Measurements from ENCODE around the gene CPED1. TPM values are rescaled to one million over a fixed set of nuclear protein-coding genes. Genes with fewer than 3 reads are reported as not detected.

Gene CPED1
- total RNA-seq, 1 experiment from 2014 or later = 0.44 TPM

GRCh38 chr7:121327671-121328070 is 339.2 kb downstream of the CPED1 start (continued):
- no peak for TF ChIP-seq PRRX2 (CRISPR knock-in tag; IDR thresholded peaks at IDR 0.05)
- no peak for TF ChIP-seq TP53 (CRISPR knock-in tag; IDR thresholded peaks at IDR 0.05)
- TF ChIP-seq MXD4 (CRISPR knock-in tag; IDR thresholded peaks at IDR 0.05; ENCODE audit: borderline replicate concordance) = no peak
- TF ChIP-seq ZBTB21 (CRISPR knock-in tag; IDR thresholded peaks at IDR 0.05; ENCODE audit: borderline replicate concordance) = no peak
- TF ChIP-seq USF2 (CRISPR knock-in tag; IDR thresholded peaks at IDR 0.05) = no peak

DNA sequence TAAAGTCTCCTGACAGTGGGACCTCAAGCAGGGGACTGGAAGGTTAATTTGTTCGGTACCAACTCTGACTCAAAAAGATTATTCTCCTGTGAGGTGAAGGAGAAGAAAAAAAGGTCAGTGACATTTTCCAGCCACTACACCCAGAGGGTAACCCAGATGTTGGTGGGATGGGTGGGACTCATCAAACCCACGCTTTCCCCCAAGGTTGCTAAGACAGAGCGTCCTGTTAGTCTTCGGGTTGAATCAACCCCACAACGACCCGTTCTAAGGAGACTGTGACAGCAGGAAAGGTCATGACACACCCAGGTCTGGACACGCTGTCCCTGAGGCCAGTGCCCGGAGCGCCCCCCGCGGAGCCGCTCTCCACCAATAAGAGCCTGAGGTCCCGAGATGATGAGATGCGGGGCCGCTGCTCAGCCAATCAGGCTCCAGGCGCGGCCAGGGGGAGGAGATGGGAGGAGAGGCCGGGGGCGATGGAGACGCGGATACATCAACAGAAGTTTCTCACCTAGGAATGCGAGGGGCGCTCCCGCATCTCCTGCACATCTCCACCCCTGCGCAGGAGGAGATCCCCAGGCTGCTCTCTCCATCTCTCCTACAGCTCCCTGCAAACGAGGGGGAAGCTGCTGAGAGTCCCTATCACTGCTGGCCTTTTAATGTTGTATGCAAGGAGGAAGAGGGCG is 340.1 kb downstream of the CPED1 start, which contains the start of gene WNT16:
Gene WNT16, plus strand, starts transcription at position 493 of the 683 bp plus-strand sequence. CDS start 293 bp downstream, outside the sequence.
- CTCF ChIA-PET = interaction anchor here (0.8 to 2.5 kb wide), 8 partner anchors 24 to 340 kb away, joined by 3 to 11 read pairs (median 5); partner anchors contain the start of genes CPED1 and FAM3C
- DNase-seq (ENCODE audit: low spot score) (peak; percentile 83), ATAC-seq (peak; percentile 79)
- H3K9me3 Mint-ChIP-seq = no peaks in the 10 kb centered on the region
- H3K27ac Mint-ChIP-seq = no peak within 1 kb of the TSS
- H3K4me1 Mint-ChIP-seq = peaks cover 13% of the 10 kb centered on the region
- H3K4me3 Mint-ChIP-seq = peak within 1 kb of the TSS; percentile 79
- H3K27me3 Mint-ChIP-seq (ENCODE audit: low read depth) = peaks cover 51% of the 10 kb centered on the region
- POLR2A ChIA-PET = no interaction called here
- TF ChIP-seq NFYB (CRISPR knock-in tag; conservative IDR thresholded peaks at IDR 0.05; ENCODE audit: low read depth) = peak; percentile 70
- no peak for TF ChIP-seq SMAD3 (CRISPR knock-in tag; IDR thresholded peaks at IDR 0.05; ENCODE audit: borderline replicate concordance)
- H3K36me3 Mint-ChIP-seq = no peaks in the 10 kb centered on the region

GRCh38 chr7:121329191-121330052 is 340.9 kb downstream of the CPED1 start:
- TF ChIP-seq ZMAT4 (CRISPR knock-in tag; IDR thresholded peaks at IDR 0.05) = no peak
- no peak for TF ChIP-seq GTF2I (CRISPR knock-in tag; conservative IDR thresholded peaks at IDR 0.05)
- TF ChIP-seq MAX (CRISPR knock-in tag; IDR thresholded peaks at IDR 0.05) = 0 out of 2 replicates have a peak, but pooled peaks have one; percentile 16
- Mint-ChIP-seq H3K27ac (no peak overlapping the region), H3K27me3 (ENCODE audit: low read depth) (peaks cover 51% of the 10 kb centered on the region), H3K36me3 (no peaks in the 10 kb centered on the region), H3K4me1 (peaks cover 13% of the 10 kb centered on the region), H3K4me3 (peak overlapping the region; percentile 79), H3K9me3 (no peaks in the 10 kb centered on the region)
- DNase-seq (ENCODE audit: low spot score) (peak; percentile 71), ATAC-seq (peak; percentile 73)
- ChIA-PET POLR2A (interaction anchor here (0.9 kb wide), 1 partner anchor 67 kb away, joined by 3 read pairs; the partner anchor contains the start of gene FAM3C), CTCF (interaction anchor here (0.6 to 2.5 kb wide), 18 partner anchors 16 to 665 kb away, joined by 3 to 11 read pairs (median 4); partner anchors contain the start of genes CPED1 and FAM3C)

DNA sequence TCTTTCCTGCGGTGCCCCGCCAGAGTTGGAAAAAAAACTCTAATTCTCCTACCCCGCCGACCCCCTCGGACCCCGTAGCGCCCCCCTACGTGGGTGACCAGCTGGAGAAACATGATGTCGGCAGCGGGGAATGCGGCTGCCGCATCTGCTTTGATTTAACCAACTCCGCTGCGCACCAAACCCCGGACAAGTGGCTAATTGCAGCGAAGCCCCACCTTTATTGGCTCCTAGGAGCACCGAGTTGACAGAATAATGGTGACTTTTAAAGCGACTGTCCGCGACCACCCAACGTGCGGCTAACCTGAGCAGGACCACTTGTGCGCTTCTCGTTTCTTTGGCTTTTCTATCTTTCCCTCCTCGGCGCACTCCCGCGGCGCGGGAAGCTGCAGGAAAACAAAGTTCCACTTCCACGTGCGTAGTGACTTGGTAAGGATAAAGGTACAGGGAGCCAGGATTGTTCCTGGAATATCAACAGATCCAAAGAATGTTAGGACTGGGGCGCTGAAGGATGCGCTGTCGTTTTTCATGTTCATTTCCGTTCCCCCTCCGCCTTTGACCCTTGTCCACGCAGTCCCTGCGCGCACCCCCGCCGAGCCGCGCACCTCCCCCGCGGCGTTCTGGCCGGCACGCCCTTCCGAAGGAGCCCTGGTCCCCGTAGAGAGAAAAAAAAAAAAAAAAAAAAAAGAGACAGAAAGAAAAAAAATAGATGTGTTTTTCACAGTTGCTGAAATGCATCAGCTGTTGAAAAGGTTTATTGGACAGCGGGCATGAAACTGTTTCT is 341.7 kb downstream of the CPED1 start:
- ChIA-PET CTCF (interaction anchor here (0.5 to 2.5 kb wide), 19 partner anchors 16 to 664 kb away, joined by 3 to 11 read pairs (median 4); partner anchors contain the start of genes CPED1 and FAM3C), POLR2A (interaction anchor here (0.7 to 1.4 kb wide), 3 partner anchors 23 to 66 kb away, joined by 3 to 4 read pairs (median 3); partner anchors contain the start of gene FAM3C)
- peaks cover 13% of the 10 kb centered on the region for H3K4me1 Mint-ChIP-seq
- peak; percentile 14 for ATAC-seq
- peak overlapping the region; percentile 79 for H3K4me3 Mint-ChIP-seq
- DNase-seq (ENCODE audit: low spot score) = peak; percentile 38
- 0 out of 2 replicates have a peak, but pooled peaks have one; percentile 19 for TF ChIP-seq ESRRA (CRISPR knock-in tag; IDR thresholded peaks at IDR 0.05; ENCODE audit: borderline replicate concordance)
- TF ChIP-seq EMX1 (CRISPR knock-in tag; IDR thresholded peaks at IDR 0.05) = no peak
- no peak for TF ChIP-seq ATF6 (CRISPR knock-in tag; IDR thresholded peaks at IDR 0.05)
- no peak for TF ChIP-seq OVOL2 (CRISPR knock-in tag; IDR thresholded peaks at IDR 0.05; ENCODE audit: borderline replicate concordance)
- no peak for TF ChIP-seq GRHL2 (CRISPR knock-in tag; IDR thresholded peaks at IDR 0.05; ENCODE audit: insufficient replicate concordance, severe bottlenecking)
- peaks cover 51% of the 10 kb centered on the region for H3K27me3 Mint-ChIP-seq (ENCODE audit: low read depth)
- H3K27ac Mint-ChIP-seq = no peak overlapping the region
- H3K36me3 Mint-ChIP-seq = no peaks in the 10 kb centered on the region
- H3K9me3 Mint-ChIP-seq = no peaks in the 10 kb centered on the region

Data from WTC11 (cell line).